Measurements from ENCODE around the gene TRPV2. TPM values are rescaled to one million over a fixed set of nuclear protein-coding genes. Genes with fewer than 3 reads are reported as not detected.

TRPV2 gene
- total RNA-seq, 2 experiments from 2014 or later, result 97.0 to 107 TPM

GRCh38 chr17:16484445-16485175, 69.2 kb downstream of the TRPV2 start:
- H3K9me3 Mint-ChIP-seq, result no peaks in the 10 kb centered on the region
- no peak overlapping the region for H3K27ac Mint-ChIP-seq
- H3K36me3 Mint-ChIP-seq, result no peaks in the 10 kb centered on the region
- DNase-seq (no peak), ATAC-seq (ENCODE audit: low read depth) (no peak)
- H3K4me1 Mint-ChIP-seq, result no peaks in the 10 kb centered on the region
- POLR2A ChIA-PET, result no interaction called here
- H3K4me3 Mint-ChIP-seq, result no peak overlapping the region
- no peaks in the 10 kb centered on the region for H3K27me3 Mint-ChIP-seq

Other genes starting within 250 kb of the TRPV2 start
- 100 to 1,000 TPM; 157 to 161 TPM for gene NCOR1, start 200.0 kb upstream of the TRPV2 start, total RNA-seq
- 10 to 100 TPM; 42.1 to 43.3 TPM for gene PIGL, start 198.4 kb upstream of the TRPV2 start, total RNA-seq
- gene CENPV, start 62.1 kb upstream of the TRPV2 start, total RNA-seq, result 10 to 100 TPM; 18.6 to 19.7 TPM
- gene UBB, start 34.5 kb upstream of the TRPV2 start, total RNA-seq, result 1,000 to 10,000 TPM; 1,069 to 1,087 TPM
- 1 to 10 TPM; 5.5 to 6.2 TPM for gene LRRC75A, start 76.6 kb downstream of the TRPV2 start, total RNA-seq
- gene ZNF287, start 153.6 kb downstream of the TRPV2 start, total RNA-seq, result 10 to 100 TPM in 1 of 2 experiments, 1 to 10 TPM in 1; 9.7 to 13.0 TPM
- gene ZNF624, start 238.3 kb downstream of the TRPV2 start, total RNA-seq, result 1 to 10 TPM; 7.4 to 8.3 TPM

Measured in activated naive CD8-positive, alpha-beta T cell treated with anti-CD3 and anti-CD28 coated beads, Interleukin-2, amount 10 ng/mL, durations not matched to agents 7 days and 5 days (primary cell).